Loucy (cell line): ENCODE data around the gene ITIH1.

ENCODE experiments used
- H2AFZ ChIP-seq: fragments of 200-600 bp; sonication (generic); 2 replicates; pipeline ENCODE4 v1.6.0; 2016; ENCODE audit warnings: antibody characterized with exemption, mild to moderate bottlenecking, low read length, moderate library complexity
- H3F3A ChIP-seq: fragments of 200-600 bp; 2 replicates; pipeline ENCODE4 v1.6.0; 2016; ENCODE audit warnings: antibody characterized with exemption, low read depth, mild to moderate bottlenecking
- H3K27me3 ChIP-seq: fragments of 200-600 bp; sonication (generic); 2 replicates; pipeline ENCODE4 v1.6.1; 2014; ENCODE audit warnings: low read length, mild to moderate bottlenecking; ENCODE audit not compliant: insufficient read depth, poor library complexity, severe bottlenecking
- H3K36me3 ChIP-seq: fragments of 200-600 bp; sonication (generic); 2 replicates; pipeline ENCODE4 v1.6.1; 2016; ENCODE audit warnings: low read length; ENCODE audit not compliant: insufficient read depth
- H3K4me1 ChIP-seq: fragments of 200-600 bp; sonication (generic); 2 replicates; pipeline ENCODE4 v1.5.1; 2014; ENCODE audit warnings: low read length, mild to moderate bottlenecking; ENCODE audit not compliant: insufficient read depth, poor library complexity, severe bottlenecking
- H3K4me2 ChIP-seq: fragments of 200-600 bp; sonication (generic); 2 replicates; pipeline ENCODE4 v1.6.0; 2014; ENCODE audit warnings: antibody characterized with exemption, low read length, low read depth, mild to moderate bottlenecking; ENCODE audit not compliant: poor library complexity, severe bottlenecking
- H3K4me3 ChIP-seq: fragments of 200-600 bp; sonication (generic); 2 replicates; pipeline ENCODE4 v1.5.1; 2014; ENCODE audit warnings: low read length, mild to moderate bottlenecking, mixed read lengths; ENCODE audit not compliant: poor library complexity, severe bottlenecking
- H3K79me2 ChIP-seq: fragments of 200-600 bp; sonication (generic); 2 replicates; pipeline ENCODE4 v1.6.1; 2014; ENCODE audit warnings: low read length; ENCODE audit not compliant: insufficient read depth
- H3K9ac ChIP-seq: fragments of 200-600 bp; sonication (generic); 2 replicates; pipeline ENCODE4 v1.6.0; 2014; ENCODE audit warnings: mild to moderate bottlenecking, low read depth, low read length, moderate library complexity; ENCODE audit not compliant: poor library complexity, severe bottlenecking
- H3K9me2 ChIP-seq: fragments of 200-600 bp; sonication (generic); replicated peaks from 2 replicates; pipeline ENCODE4 v1.6.1; 2016; ENCODE audit warnings: low read depth, low read length, mixed read lengths
- H3K9me3 ChIP-seq: fragments of 200-600 bp; sonication (generic); 2 replicates; pipeline ENCODE4 v1.6.1; 2014; ENCODE audit warnings: mild to moderate bottlenecking, antibody characterized with exemption, low read length, low read depth; ENCODE audit not compliant: insufficient read depth
- H4K20me1 ChIP-seq: fragments of 200-600 bp; sonication (generic); 2 replicates; pipeline ENCODE4 v1.6.0; 2014; ENCODE audit warnings: antibody characterized with exemption, low read length, mild to moderate bottlenecking; ENCODE audit not compliant: insufficient read depth, poor library complexity, severe bottlenecking
- CTCF ChIP-seq: fragments of 200-600 bp; sonication (generic); conservative IDR thresholded peaks from 2 replicates; pipeline ENCODE4 v1.5.1; 2014; ENCODE audit warnings: mild to moderate bottlenecking, antibody characterized with exemption, low read length
- EZH2phosphoT487 ChIP-seq: fragments of 200-600 bp; IDR thresholded peaks from 2 replicates; pipeline ENCODE4 v1.6.1; 2018; ENCODE audit warnings: antibody characterized with exemption, mild to moderate bottlenecking, moderate library complexity, borderline replicate concordance

The ITIH1 gene

DNA sequence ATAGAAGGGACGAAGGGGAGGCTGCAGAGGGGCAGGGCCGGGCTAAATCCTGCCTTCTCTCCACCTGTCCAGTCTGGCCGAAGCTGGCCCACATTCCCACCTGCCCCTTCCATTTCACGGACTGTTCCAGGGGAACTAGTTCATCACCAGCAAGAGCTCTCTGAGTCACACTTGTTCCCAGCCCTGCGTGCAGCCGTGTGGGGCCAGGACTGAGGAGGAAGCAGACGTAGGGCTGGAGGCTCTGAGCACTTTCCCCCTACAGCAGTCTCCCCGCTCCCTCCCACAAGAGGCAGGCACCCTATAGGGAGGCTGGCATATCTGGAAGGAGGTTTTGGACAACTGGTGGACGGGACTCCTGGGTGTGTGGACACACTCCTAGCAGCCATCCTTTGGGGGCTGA is 50.0 kb downstream of the ITIH1 start:
- TF ChIP-seq CTCF: no peak
- no peak for TF ChIP-seq EZH2phosphoT487
- no peak overlapping the region for H2AFZ ChIP-seq
- no peaks in the 10 kb centered on the region for H3K9me3 ChIP-seq
- no peaks in the 10 kb centered on the region for H3K9me2 ChIP-seq
- no peak overlapping the region for H3K4me3 ChIP-seq
- no peak overlapping the region for H3K4me2 ChIP-seq
- H3F3A ChIP-seq: no peaks in the 10 kb centered on the region
- H3K9ac ChIP-seq: no peak overlapping the region
- no peaks in the 10 kb centered on the region for H3K79me2 ChIP-seq
- no peaks in the 10 kb centered on the region for H3K4me1 ChIP-seq
- H3K27me3 ChIP-seq: no peaks in the 10 kb centered on the region
- H3K36me3 ChIP-seq: no peaks in the 10 kb centered on the region
- H4K20me1 ChIP-seq: no peaks in the 10 kb centered on the region

DNA sequence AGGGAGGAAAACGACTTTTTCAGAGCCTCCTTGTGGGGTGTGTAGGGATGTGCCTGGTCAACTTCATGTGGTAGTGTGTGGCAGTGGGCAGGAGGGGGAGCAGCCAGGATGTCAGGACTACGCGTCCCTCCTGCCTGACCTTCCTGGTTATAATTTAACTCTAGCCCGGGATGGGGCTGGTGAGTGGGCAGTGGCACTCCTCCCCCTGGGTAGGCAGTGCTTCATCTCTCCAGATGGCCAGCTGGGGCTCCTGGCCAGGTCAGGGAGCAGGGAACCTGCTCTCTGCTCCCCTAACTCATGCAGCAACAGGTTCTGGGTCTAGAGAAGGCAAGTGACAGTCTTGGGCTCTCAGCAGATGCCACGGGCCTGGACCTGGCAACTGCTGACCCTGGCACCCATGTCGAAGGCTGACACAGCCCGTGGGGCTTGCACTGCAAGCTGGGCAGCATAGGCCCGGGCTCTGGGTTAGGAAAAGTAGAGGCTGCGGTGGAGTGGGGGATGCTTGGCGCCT is 50.5 kb downstream of the ITIH1 start:
- H2AFZ ChIP-seq: no peak overlapping the region
- no peaks in the 10 kb centered on the region for H3K9me2 ChIP-seq
- no peaks in the 10 kb centered on the region for H3K79me2 ChIP-seq
- H4K20me1 ChIP-seq: no peaks in the 10 kb centered on the region
- H3K4me3 ChIP-seq: no peak overlapping the region
- no peaks in the 10 kb centered on the region for H3F3A ChIP-seq
- no peaks in the 10 kb centered on the region for H3K36me3 ChIP-seq
- H3K27me3 ChIP-seq: no peaks in the 10 kb centered on the region
- H3K4me2 ChIP-seq: no peak overlapping the region
- H3K4me1 ChIP-seq: no peaks in the 10 kb centered on the region
- no peak overlapping the region for H3K9ac ChIP-seq
- no peaks in the 10 kb centered on the region for H3K9me3 ChIP-seq
- no peak for TF ChIP-seq CTCF
- TF ChIP-seq EZH2phosphoT487: no peak

- H3K36me3 ChIP-seq: no peaks in the 10 kb centered on the region
- no peaks in the 10 kb centered on the region for H3K4me1 ChIP-seq
- H3F3A ChIP-seq: no peaks in the 10 kb centered on the region
- no peak overlapping the region for H3K4me3 ChIP-seq
- no peak overlapping the region for H3K4me2 ChIP-seq
- H2AFZ ChIP-seq: no peak overlapping the region
- H3K79me2 ChIP-seq: no peaks in the 10 kb centered on the region
- H3K9me2 ChIP-seq: no peaks in the 10 kb centered on the region
- no peak for TF ChIP-seq EZH2phosphoT487
- no peak for TF ChIP-seq CTCF
- H3K27me3 ChIP-seq: no peaks in the 10 kb centered on the region
- H3K9me3 ChIP-seq: no peaks in the 10 kb centered on the region
- H3K9ac ChIP-seq: no peak overlapping the region
- no peaks in the 10 kb centered on the region for H4K20me1 ChIP-seq
Observed at GRCh38 chr3:52829482-52829881, 52.1 kb downstream of the ITIH1 start.
